Measurements from ENCODE around the gene MCCD1.

Gene MCCD1

DNA sequence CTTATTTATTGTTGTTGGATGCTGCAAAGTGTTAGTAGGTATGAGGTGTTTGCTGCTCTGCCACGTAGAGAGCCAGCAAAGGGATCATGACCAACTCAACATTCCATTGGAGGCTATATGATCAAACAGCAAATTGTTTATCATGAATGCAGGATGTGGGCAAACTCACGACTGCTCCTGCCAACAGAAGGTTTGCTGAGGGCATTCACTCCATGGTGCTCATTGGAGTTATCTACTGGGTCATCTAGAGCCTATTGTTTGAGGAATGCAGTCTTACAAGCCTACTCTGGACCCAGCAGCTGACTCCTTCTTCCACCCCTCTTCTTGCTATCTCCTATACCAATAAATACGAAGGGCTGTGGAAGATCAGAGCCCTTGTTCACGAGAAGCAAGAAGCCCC is 18.8 kb upstream of the MCCD1 start:
- Histone ChIP-seq H3K36me3 (ENCODE audit: insufficient read depth) (no peaks in the 10 kb centered on the region), H3K4me1 (ENCODE audit: low read depth, poor library complexity, severe bottlenecking) (no peaks in the 10 kb centered on the region), H4K20me1 (ENCODE audit: insufficient read depth) (no peaks in the 10 kb centered on the region), H3K9ac (no peak overlapping the region), H3K79me2 (ENCODE audit: insufficient read depth, low read depth) (peaks cover 7% of the 10 kb centered on the region; the same call in 1 of the 2 replicates), H3K4me2 (no peak overlapping the region), H2AFZ (ENCODE audit: low read depth) (no peak overlapping the region), H3K27me3 (ENCODE audit: insufficient read depth, low read depth) (no peaks in the 10 kb centered on the region), H3K4me3 (IDR thresholded peaks at IDR 0.05; ENCODE audit: insufficient read depth, low read depth, low read length) (no peak overlapping the region), H3K27ac (no peak overlapping the region)
- TF ChIP-seq, protein P1, sequence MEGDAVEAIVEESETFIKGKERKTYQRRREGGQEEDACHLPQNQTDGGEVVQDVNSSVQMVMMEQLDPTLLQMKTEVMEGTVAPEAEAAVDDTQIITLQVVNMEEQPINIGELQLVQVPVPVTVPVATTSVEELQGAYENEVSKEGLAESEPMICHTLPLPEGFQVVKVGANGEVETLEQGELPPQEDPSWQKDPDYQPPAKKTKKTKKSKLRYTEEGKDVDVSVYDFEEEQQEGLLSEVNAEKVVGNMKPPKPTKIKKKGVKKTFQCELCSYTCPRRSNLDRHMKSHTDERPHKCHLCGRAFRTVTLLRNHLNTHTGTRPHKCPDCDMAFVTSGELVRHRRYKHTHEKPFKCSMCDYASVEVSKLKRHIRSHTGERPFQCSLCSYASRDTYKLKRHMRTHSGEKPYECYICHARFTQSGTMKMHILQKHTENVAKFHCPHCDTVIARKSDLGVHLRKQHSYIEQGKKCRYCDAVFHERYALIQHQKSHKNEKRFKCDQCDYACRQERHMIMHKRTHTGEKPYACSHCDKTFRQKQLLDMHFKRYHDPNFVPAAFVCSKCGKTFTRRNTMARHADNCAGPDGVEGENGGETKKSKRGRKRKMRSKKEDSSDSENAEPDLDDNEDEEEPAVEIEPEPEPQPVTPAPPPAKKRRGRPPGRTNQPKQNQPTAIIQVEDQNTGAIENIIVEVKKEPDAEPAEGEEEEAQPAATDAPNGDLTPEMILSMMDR (conservative IDR thresholded peaks at IDR 0.05; ENCODE audit: low read depth, low read length): no peak

DNA sequence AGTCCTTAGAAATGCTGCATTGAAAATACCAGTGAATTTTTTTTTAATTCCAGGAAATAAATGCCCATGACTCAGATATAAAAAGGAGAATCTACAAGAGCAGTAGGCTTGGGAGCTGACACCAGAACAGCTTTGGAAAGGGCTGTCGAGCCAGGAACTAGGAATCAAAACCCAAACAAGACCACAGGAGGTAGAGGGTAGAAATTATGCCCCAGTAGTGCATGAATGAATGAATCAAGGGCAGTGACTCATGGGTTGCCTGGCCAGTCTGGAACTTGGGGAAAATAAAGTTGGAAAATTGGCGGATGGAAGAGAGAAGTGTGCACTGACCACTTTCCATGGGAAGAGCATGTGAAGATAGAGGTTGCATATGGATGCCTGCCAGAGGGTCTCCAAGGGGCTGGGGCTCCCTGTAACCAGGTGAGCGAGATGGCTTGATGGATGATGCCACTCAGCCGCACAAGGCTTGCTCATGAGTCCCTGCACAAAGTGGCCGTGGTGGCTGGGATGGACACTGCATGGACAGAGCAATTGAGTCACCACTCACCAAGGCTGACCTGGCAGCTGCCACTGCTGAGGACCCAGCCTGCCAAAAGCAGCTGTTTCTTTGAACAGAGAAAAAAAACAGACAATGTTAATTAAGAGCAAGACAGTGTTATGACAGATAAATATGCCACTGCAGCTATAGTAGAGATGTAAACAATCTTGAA is 15.2 kb upstream of the MCCD1 start:
- peaks cover 4% of the 10 kb centered on the region; the same call in 1 of the 2 replicates for H3K27me3 ChIP-seq (ENCODE audit: insufficient read depth, low read depth)
- H2AFZ ChIP-seq (ENCODE audit: low read depth): no peak overlapping the region
- TF ChIP-seq, protein P1 (conservative IDR thresholded peaks at IDR 0.05; ENCODE audit: low read depth, low read length): no peak
- no peaks in the 10 kb centered on the region for H3K4me1 ChIP-seq (ENCODE audit: low read depth, poor library complexity, severe bottlenecking)
- no peaks in the 10 kb centered on the region for H3K79me2 ChIP-seq (ENCODE audit: insufficient read depth, low read depth)
- no peaks in the 10 kb centered on the region for H4K20me1 ChIP-seq (ENCODE audit: insufficient read depth)
- no peak overlapping the region for H3K4me3 ChIP-seq (IDR thresholded peaks at IDR 0.05; ENCODE audit: insufficient read depth, low read depth, low read length)
- H3K27ac ChIP-seq: no peak overlapping the region
- no peak overlapping the region for H3K4me2 ChIP-seq
- no peak overlapping the region for H3K9ac ChIP-seq
- no peaks in the 10 kb centered on the region for H3K36me3 ChIP-seq (ENCODE audit: insufficient read depth)

DNA sequence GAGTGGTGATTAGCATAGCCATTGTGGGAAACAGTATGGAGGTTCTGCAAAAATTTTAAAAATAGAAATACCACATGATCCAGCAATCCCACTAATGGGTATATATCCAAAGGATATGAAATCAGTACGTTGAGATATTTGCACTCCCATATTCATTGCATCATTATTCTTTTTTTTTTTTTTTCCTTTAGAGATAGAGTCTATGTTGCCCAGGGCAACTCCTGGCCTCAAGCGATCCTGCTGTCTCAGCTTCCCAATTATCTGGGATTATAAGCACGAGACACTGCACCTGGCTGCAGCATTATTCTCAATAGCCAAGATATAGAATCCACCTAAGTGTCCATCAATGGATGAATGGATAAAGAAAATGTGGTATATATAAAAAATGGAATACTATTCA is 6.9 kb upstream of the MCCD1 start:
- Histone ChIP-seq H3K4me1 (ENCODE audit: low read depth, poor library complexity, severe bottlenecking) (no peaks in the 10 kb centered on the region), H3K36me3 (ENCODE audit: insufficient read depth) (no peaks in the 10 kb centered on the region), H3K27ac (no peak overlapping the region), H3K4me2 (no peak overlapping the region), H3K4me3 (IDR thresholded peaks at IDR 0.05; ENCODE audit: insufficient read depth, low read depth, low read length) (no peak overlapping the region), H3K27me3 (ENCODE audit: insufficient read depth, low read depth) (peaks cover 4% of the 10 kb centered on the region; the same call in 1 of the 2 replicates), H2AFZ (ENCODE audit: low read depth) (no peak overlapping the region), H3K9ac (no peak overlapping the region), H4K20me1 (ENCODE audit: insufficient read depth) (no peaks in the 10 kb centered on the region), H3K79me2 (ENCODE audit: insufficient read depth, low read depth) (no peaks in the 10 kb centered on the region)
- TF ChIP-seq, protein P1 (conservative IDR thresholded peaks at IDR 0.05; ENCODE audit: low read depth, low read length): no peak

DNA sequence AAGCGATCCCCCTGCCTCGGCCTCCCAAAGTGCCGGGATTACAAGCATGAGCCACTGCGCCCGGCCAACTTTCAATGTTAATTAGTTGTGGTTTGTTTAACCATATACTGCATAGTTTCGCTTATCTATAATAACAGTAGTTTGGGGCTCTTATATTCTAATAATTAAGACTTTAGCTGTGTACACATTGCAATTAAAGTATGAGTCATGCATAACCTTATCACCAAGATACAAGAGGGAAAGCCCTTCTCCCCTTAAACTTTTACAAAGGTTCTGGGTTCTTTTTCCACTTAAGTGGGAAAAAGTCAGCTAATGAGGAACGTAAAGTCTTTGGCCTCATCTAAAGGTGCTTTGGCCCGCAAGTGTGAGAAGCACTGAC is 3.2 kb upstream of the MCCD1 start:
- TF ChIP-seq, protein P1 (conservative IDR thresholded peaks at IDR 0.05; ENCODE audit: low read depth, low read length): no peak
- H3K79me2 ChIP-seq (ENCODE audit: insufficient read depth, low read depth): no peaks in the 10 kb centered on the region
- no peak overlapping the region for H3K4me3 ChIP-seq (IDR thresholded peaks at IDR 0.05; ENCODE audit: insufficient read depth, low read depth, low read length)
- H3K27ac ChIP-seq: no peak overlapping the region
- H3K36me3 ChIP-seq (ENCODE audit: insufficient read depth): no peaks in the 10 kb centered on the region
- H4K20me1 ChIP-seq (ENCODE audit: insufficient read depth): no peaks in the 10 kb centered on the region
- H3K4me1 ChIP-seq (ENCODE audit: low read depth, poor library complexity, severe bottlenecking): no peaks in the 10 kb centered on the region
- no peak overlapping the region for H2AFZ ChIP-seq (ENCODE audit: low read depth)
- H3K4me2 ChIP-seq: no peak overlapping the region
- no peak overlapping the region for H3K9ac ChIP-seq
- H3K27me3 ChIP-seq (ENCODE audit: insufficient read depth, low read depth): no peaks in the 10 kb centered on the region
